Measurements from ENCODE around the gene PRDX3. TPM values are rescaled to one million over a fixed set of nuclear protein-coding genes. Genes with fewer than 3 reads are reported as not detected.
A peak's percentile ranks its signal among the peaks of the same experiment; 100 is the strongest.
"Not testable (repeated sequence)": the region's sequence is repeated elsewhere in the genome, so short reads cannot be mapped to it uniquely, and the experiment has no call there.

The PRDX3 gene
- polyA plus RNA-seq, 2 of the 4 experiments (the other 2 are of a cell fraction): 432 to 673 TPM

- FAIRE-seq: no peak
- POLR2A ChIA-PET: interaction anchor here (0.8 kb wide), 1 partner anchor 23 kb away, joined by 3 read pairs; no protein-coding TSS in a partner anchor
- Histone ChIP-seq H3K4me1 (no peaks in the 10 kb centered on the region), H3K9me3 (no peaks in the 10 kb centered on the region), H3K27ac (no peak overlapping the region), H3K4me3 (no peak overlapping the region), H3K4me2 (no peak overlapping the region)
- CTCF ChIA-PET: interaction anchor here (0.8 to 2.5 kb wide), 4 partner anchors 13 to 61 kb away, joined by 3 to 10 read pairs (median 4); no protein-coding TSS in a partner anchor
- no peak for TF ChIP-seq CTCF (IDR thresholded peaks at IDR 0.05)
- no peak for TF ChIP-seq HEYL (CRISPR knock-in tag; IDR thresholded peaks at IDR 0.05)
- TF ChIP-seq BHLHE40 (IDR thresholded peaks at IDR 0.05; ENCODE audit: low read depth, low read length): no peak
- TF ChIP-seq ZFP36 (IDR thresholded peaks at IDR 0.05; ENCODE audit: borderline replicate concordance, partially characterized antibody): peak; percentile 28
- 0 out of 5 replicates have a peak, but pooled peaks of 1 of the 2 experiments have one; percentile 17 for TF ChIP-seq JUN (IDR thresholded peaks at IDR 0.05)
- no peak for DNase-seq (ENCODE audit: low read depth in 1 of 2, low spot score in 1 of 2)
- 93% methylated on average over 16 of the region's 16 CpGs for WGBS (ENCODE audit: missing lambda C conversion rate)
- ATAC-seq: peak in 1 of 2 experiments; percentile 14; a peak in 4 of 6 replicates
Measured at GRCh38 chr10:119138346-119139306, 40.0 kb downstream of the PRDX3 start.

DNA sequence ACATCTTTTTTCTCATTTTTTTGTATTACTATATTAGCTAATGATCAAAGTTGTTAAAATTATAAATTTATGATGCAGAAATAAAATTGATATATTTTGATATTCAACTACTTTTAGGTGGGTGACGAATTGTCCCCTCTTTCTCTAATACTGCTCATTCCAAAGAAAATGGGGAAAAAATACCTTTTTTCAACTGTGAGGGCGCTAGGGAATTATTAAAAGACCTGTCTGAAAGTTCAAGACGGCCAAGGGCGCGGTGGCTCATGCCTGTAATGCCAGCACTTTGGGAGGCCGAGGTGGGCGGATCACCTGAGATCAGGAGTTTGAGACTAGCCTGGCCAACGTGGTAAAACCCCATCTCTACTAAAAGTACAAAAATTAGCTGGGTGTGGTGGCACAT, 40.7 kb downstream of the PRDX3 start:
- H3K27ac ChIP-seq; FAIRE-seq; DNase-seq (ENCODE audit: low read depth in 1 of 2, low spot score in 1 of 2); H3K4me1 ChIP-seq; H3K9me3 ChIP-seq; H3K4me3 ChIP-seq; H3K4me2 ChIP-seq: not testable (repeated sequence)
- ChIA-PET POLR2A (interaction anchor here (0.8 kb wide), 1 partner anchor 23 kb away, joined by 3 read pairs; no protein-coding TSS in a partner anchor), CTCF (interaction anchor here (0.9 to 2.5 kb wide), 2 partner anchors 14 to 22 kb away, joined by 3 to 10 read pairs; no protein-coding TSS in a partner anchor)
- ATAC-seq: 0 out of 6 replicates have a peak, but pooled peaks of 1 of the 2 experiments have one; percentile 18
- whole genome bisulfite sequencing (ENCODE audit: missing lambda C conversion rate): 74% methylated on average over 8 of the region's 8 CpGs

DNA sequence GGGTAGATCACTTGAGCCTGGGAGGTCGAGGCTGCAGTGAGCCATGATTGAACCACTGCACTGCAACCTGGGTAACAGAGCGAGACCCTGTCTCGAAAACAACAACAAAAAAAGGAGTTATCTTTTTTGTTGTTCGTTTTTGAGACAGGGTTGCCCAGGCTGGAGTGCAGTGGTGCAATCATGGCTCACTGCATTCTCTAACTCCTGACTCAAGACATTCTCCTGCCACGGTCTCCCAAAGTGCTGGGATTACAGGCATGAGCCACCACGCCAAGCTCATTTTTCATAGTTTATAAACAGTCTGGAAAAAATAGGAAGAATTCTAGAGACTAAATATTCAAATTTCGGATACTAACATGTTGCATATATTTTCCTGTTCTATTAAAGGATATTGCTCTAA, 42.5 kb downstream of the PRDX3 start:
- no peak for ATAC-seq
- whole genome bisulfite sequencing (ENCODE audit: missing lambda C conversion rate): 86% methylated on average over 7 of the region's 7 CpGs
- ChIA-PET POLR2A (no interaction called here), CTCF (interaction anchor here (0.6 kb wide), 1 partner anchor 31 kb away, joined by 3 read pairs; no protein-coding TSS in a partner anchor)
- Histone ChIP-seq H3K4me2 (no peak overlapping the region), H3K27ac (no peak overlapping the region), H3K9me3 (no peaks in the 10 kb centered on the region), H3K4me3 (no peak overlapping the region), H3K4me1 (peaks cover 9% of the 10 kb centered on the region)
- TF ChIP-seq HOXA7 (CRISPR knock-in tag; IDR thresholded peaks at IDR 0.05): no peak
- no peak for TF ChIP-seq POLR2A (IDR thresholded peaks at IDR 0.05; ENCODE audit: low read length)
- no peak for TF ChIP-seq HEYL (CRISPR knock-in tag; IDR thresholded peaks at IDR 0.05)
- TF ChIP-seq, protein P1, sequence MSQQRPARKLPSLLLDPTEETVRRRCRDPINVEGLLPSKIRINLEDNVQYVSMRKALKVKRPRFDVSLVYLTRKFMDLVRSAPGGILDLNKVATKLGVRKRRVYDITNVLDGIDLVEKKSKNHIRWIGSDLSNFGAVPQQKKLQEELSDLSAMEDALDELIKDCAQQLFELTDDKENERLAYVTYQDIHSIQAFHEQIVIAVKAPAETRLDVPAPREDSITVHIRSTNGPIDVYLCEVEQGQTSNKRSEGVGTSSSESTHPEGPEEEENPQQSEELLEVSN (IDR thresholded peaks at IDR 0.05; ENCODE audit: borderline replicate concordance, low read depth): no peak
- TF ChIP-seq, protein P2, sequence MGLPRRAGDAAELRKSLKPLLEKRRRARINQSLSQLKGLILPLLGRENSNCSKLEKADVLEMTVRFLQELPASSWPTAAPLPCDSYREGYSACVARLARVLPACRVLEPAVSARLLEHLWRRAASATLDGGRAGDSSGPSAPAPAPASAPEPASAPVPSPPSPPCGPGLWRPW (IDR thresholded peaks at IDR 0.05): no peak
- TF ChIP-seq, protein P3, sequence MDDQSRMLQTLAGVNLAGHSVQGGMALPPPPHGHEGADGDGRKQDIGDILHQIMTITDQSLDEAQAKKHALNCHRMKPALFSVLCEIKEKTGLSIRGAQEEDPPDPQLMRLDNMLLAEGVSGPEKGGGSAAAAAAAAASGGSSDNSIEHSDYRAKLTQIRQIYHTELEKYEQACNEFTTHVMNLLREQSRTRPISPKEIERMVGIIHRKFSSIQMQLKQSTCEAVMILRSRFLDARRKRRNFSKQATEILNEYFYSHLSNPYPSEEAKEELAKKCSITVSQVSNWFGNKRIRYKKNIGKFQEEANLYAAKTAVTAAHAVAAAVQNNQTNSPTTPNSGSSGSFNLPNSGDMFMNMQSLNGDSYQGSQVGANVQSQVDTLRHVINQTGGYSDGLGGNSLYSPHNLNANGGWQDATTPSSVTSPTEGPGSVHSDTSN (IDR thresholded peaks at IDR 0.05): no peak
- TF ChIP-seq, protein P4, sequence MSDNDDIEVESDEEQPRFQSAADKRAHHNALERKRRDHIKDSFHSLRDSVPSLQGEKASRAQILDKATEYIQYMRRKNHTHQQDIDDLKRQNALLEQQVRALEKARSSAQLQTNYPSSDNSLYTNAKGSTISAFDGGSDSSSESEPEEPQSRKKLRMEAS (IDR thresholded peaks at IDR 0.05): no peak
- TF ChIP-seq FOXS1 (CRISPR knock-in tag; IDR thresholded peaks at IDR 0.05): no peak
- TF ChIP-seq RFX5 (IDR thresholded peaks at IDR 0.05): no peak
- no peak for TF ChIP-seq KDM5A (IDR thresholded peaks at IDR 0.05)
- no peak for TF ChIP-seq TFCP2L1 (CRISPR knock-in tag; IDR thresholded peaks at IDR 0.05)
- TF ChIP-seq CHD2 (IDR thresholded peaks at IDR 0.05; ENCODE audit: low read length, partially characterized antibody): no peak
- no peak for TF ChIP-seq EHMT2 (IDR thresholded peaks at IDR 0.05; ENCODE audit: low read depth)
- TF ChIP-seq ELK1 (IDR thresholded peaks at IDR 0.05; ENCODE audit: low read depth, low read length): no peak
- no peak for TF ChIP-seq NFE2L2 (conservative IDR thresholded peaks at IDR 0.05; ENCODE audit: low read length)
- no peak for TF ChIP-seq ZSCAN20 (CRISPR knock-in tag; IDR thresholded peaks at IDR 0.05)
- TF ChIP-seq FOSB (CRISPR knock-in tag; IDR thresholded peaks at IDR 0.05): no peak
- no peak for DNase-seq (ENCODE audit: low read depth in 1 of 2, low spot score in 1 of 2)
- FAIRE-seq: no peak

Measured in A549 (cell line).